Stimulated activated effector memory CD8-positive, alpha-beta T cell treated with anti-CD3 and anti-CD28 coated beads, Interleukin-12 subunit alpha, Interleukin-12 subunit beta, amount 100 ng/mL, for 72 hours (primary cell): Measurements from ENCODE around the gene PTPN18.
"Not testable (repeated sequence)": the region's sequence is repeated elsewhere in the genome, so short reads cannot be mapped to it uniquely, and the experiment has no call there.

ENCODE experiments used
- ATAC-seq: fragments of 150-1000 bp; cut with Tn5 transposase; 2 replicates; pipeline ENCODE4 v1.10.0; 2021
- DNase-seq, 2 donors: peaks; one replicate each; pipeline ENCODE4 v3.0.0; 2021 to 2022; ENCODE audit warnings: low spot score in 2 of 2
- H3K27ac Mint-ChIP-seq: one replicate; pipeline ENCODE4 v1.8.0; 2022; ENCODE audit warnings: mild to moderate bottlenecking, mixed read lengths
- H3K36me3 Mint-ChIP-seq: one replicate; pipeline ENCODE4 v1.8.0; 2022; ENCODE audit warnings: mild to moderate bottlenecking, mixed read lengths
- H3K4me1 Mint-ChIP-seq: one replicate; pipeline ENCODE4 v1.8.0; 2022; ENCODE audit warnings: mixed read lengths
- H3K4me3 Mint-ChIP-seq: one replicate; pipeline ENCODE4 v1.8.0; 2022; ENCODE audit warnings: mild to moderate bottlenecking, mixed read lengths
- H3K9me3 Mint-ChIP-seq: one replicate; pipeline ENCODE4 v1.8.0; 2022; ENCODE audit warnings: mixed read lengths

PTPN18 gene

GRCh38 chr2:130393318-130393910 is 37.6 kb downstream of the PTPN18 start:
- no peaks in the 10 kb centered on the region for H3K9me3 Mint-ChIP-seq
- no peak for ATAC-seq
- no peaks in the 10 kb centered on the region for H3K36me3 Mint-ChIP-seq
- H3K4me3 Mint-ChIP-seq: no peak overlapping the region
- H3K27ac Mint-ChIP-seq: no peak overlapping the region
- DNase-seq: peak in 1 of 2 donors; percentile 44
- peaks cover 14% of the 10 kb centered on the region for H3K4me1 Mint-ChIP-seq

- not testable (repeated sequence) for DNase-seq
Observed at GRCh38 chr2:130406280-130406679, 50.4 kb downstream of the PTPN18 start.

GRCh38 chr2:130416693-130417092 is 60.8 kb downstream of the PTPN18 start:
- not testable (repeated sequence) for DNase-seq, H3K36me3 Mint-ChIP-seq, H3K4me3 Mint-ChIP-seq, H3K9me3 Mint-ChIP-seq, H3K27ac Mint-ChIP-seq, H3K4me1 Mint-ChIP-seq, ATAC-seq

More at GRCh38 chr2:130406280-130406679, 50.4 kb downstream of the PTPN18 start:
- not testable (repeated sequence) for ATAC-seq, H3K4me3 Mint-ChIP-seq, H3K4me1 Mint-ChIP-seq, H3K36me3 Mint-ChIP-seq, H3K9me3 Mint-ChIP-seq, H3K27ac Mint-ChIP-seq

GRCh38 chr2:130418845-130419244 is 63.0 kb downstream of the PTPN18 start:
- H3K4me3 Mint-ChIP-seq, DNase-seq, H3K9me3 Mint-ChIP-seq, ATAC-seq, H3K36me3 Mint-ChIP-seq, H3K4me1 Mint-ChIP-seq, H3K27ac Mint-ChIP-seq: not testable (repeated sequence)
